Progenitor cell of endocrine pancreas (in vitro differentiated cells): ENCODE results near the gene TRABD2B. TPM values are rescaled to one million over a fixed set of nuclear protein-coding genes. Genes with fewer than 3 reads are reported as not detected.

Experiments
- DNase-seq: peaks from one replicate; pipeline ENCODE4 v3.0.0; 2021; ENCODE audit warnings: low spot score; ENCODE audit not compliant: unreplicated experiment
- H3K27ac Mint-ChIP-seq: 2 replicates; pipeline ENCODE4 v1.8.0; 2021; ENCODE audit warnings: mild to moderate bottlenecking, moderate library complexity, mixed read lengths
- H3K27me3 Mint-ChIP-seq: 2 replicates; pipeline ENCODE4 v1.8.0; 2021; ENCODE audit warnings: mixed read lengths
- H3K36me3 Mint-ChIP-seq: 2 replicates; pipeline ENCODE4 v1.8.0; 2022; ENCODE audit warnings: mixed read lengths; ENCODE audit not compliant: insufficient read depth
- H3K4me1 Mint-ChIP-seq: 2 replicates; pipeline ENCODE4 v1.8.0; 2021; ENCODE audit warnings: low read depth, mixed read lengths
- H3K4me3 Mint-ChIP-seq: 2 replicates; pipeline ENCODE4 v1.8.0; 2021; ENCODE audit warnings: low read depth, mild to moderate bottlenecking, moderate library complexity, mixed read lengths
- H3K9me3 Mint-ChIP-seq: 2 replicates; pipeline ENCODE4 v1.8.0; 2021; ENCODE audit warnings: low read depth, mixed read lengths
- CTCF ChIP-seq: fragments of 200-600 bp; sonication (generic); IDR thresholded peaks from one replicate; pipeline ENCODE4 v1.5.0; 2021; ENCODE audit warnings: antibody characterized with exemption, mild to moderate bottlenecking; ENCODE audit not compliant: unreplicated experiment
- total RNA-seq: library from RNA; stranded (reverse); gene quantifications from 2 replicates; pipeline ENCODE4 v1.2.1, GENCODE V29; 2021

The TRABD2B gene
- total RNA-seq, 1 donor from 2014 or later: 14.5 TPM

GRCh38 chr1:47985018-47985417 lies 12.2 kb downstream of the TRABD2B start:
- H3K36me3 Mint-ChIP-seq: peaks cover 21% of the 10 kb centered on the region
- no peak for TF ChIP-seq CTCF
- peaks cover 11% of the 10 kb centered on the region for H3K4me1 Mint-ChIP-seq
- H3K27me3 Mint-ChIP-seq: peaks cover 24% of the 10 kb centered on the region
- H3K27ac Mint-ChIP-seq: no peak overlapping the region
- H3K9me3 Mint-ChIP-seq: no peaks in the 10 kb centered on the region
- DNase-seq: no peak
- no peak overlapping the region for H3K4me3 Mint-ChIP-seq

GRCh38 chr1:47984175-47984789 lies 12.9 kb downstream of the TRABD2B start:
- Mint-ChIP-seq H3K9me3 (no peaks in the 10 kb centered on the region), H3K27me3 (peaks cover 24% of the 10 kb centered on the region), H3K36me3 (peaks cover 21% of the 10 kb centered on the region), H3K4me1 (peaks cover 15% of the 10 kb centered on the region), H3K27ac (no peak overlapping the region), H3K4me3 (peak overlapping the region; percentile 31)
- no peak for DNase-seq
- no peak for TF ChIP-seq CTCF

- peaks cover 24% of the 10 kb centered on the region for H3K27me3 Mint-ChIP-seq
- no peak for TF ChIP-seq CTCF
- no peak overlapping the region for H3K27ac Mint-ChIP-seq
- H3K4me1 Mint-ChIP-seq: peaks cover 19% of the 10 kb centered on the region
- H3K36me3 Mint-ChIP-seq: peaks cover 19% of the 10 kb centered on the region
- DNase-seq: no peak
- H3K9me3 Mint-ChIP-seq: no peaks in the 10 kb centered on the region
- no peak overlapping the region for H3K4me3 Mint-ChIP-seq
These were observed 13.5 kb downstream of the TRABD2B start for GRCh38 chr1:47983691-47984090.

- peaks cover 21% of the 10 kb centered on the region for H3K4me1 Mint-ChIP-seq
- no peaks in the 10 kb centered on the region for H3K9me3 Mint-ChIP-seq
- peaks cover 19% of the 10 kb centered on the region for H3K27me3 Mint-ChIP-seq
- DNase-seq: no peak
- no peak overlapping the region for H3K4me3 Mint-ChIP-seq
- peaks cover 13% of the 10 kb centered on the region for H3K36me3 Mint-ChIP-seq
- no peak overlapping the region for H3K27ac Mint-ChIP-seq
- TF ChIP-seq CTCF: no peak
These were observed 15.4 kb downstream of the TRABD2B start for GRCh38 chr1:47981667-47982350.

GRCh38 chr1:47980501-47980900 lies 16.7 kb downstream of the TRABD2B start:
- no peak for TF ChIP-seq CTCF
- H3K27me3 Mint-ChIP-seq: peaks cover 13% of the 10 kb centered on the region

More at GRCh38 chr1:47980501-47980900, 16.7 kb downstream of the TRABD2B start:
- H3K4me1 Mint-ChIP-seq: peaks cover 30% of the 10 kb centered on the region
- no peaks in the 10 kb centered on the region for H3K9me3 Mint-ChIP-seq
- H3K4me3 Mint-ChIP-seq: no peak overlapping the region
- peaks cover 9% of the 10 kb centered on the region for H3K36me3 Mint-ChIP-seq
- no peak overlapping the region for H3K27ac Mint-ChIP-seq
- no peak for DNase-seq
